ENCODE measurements around the gene EBF4. TPM values are rescaled to one million over a fixed set of nuclear protein-coding genes. Genes with fewer than 3 reads are reported as not detected.

EBF4 gene
- total RNA-seq, 1 donor from 2014 or later: 2.5 TPM

DNA sequence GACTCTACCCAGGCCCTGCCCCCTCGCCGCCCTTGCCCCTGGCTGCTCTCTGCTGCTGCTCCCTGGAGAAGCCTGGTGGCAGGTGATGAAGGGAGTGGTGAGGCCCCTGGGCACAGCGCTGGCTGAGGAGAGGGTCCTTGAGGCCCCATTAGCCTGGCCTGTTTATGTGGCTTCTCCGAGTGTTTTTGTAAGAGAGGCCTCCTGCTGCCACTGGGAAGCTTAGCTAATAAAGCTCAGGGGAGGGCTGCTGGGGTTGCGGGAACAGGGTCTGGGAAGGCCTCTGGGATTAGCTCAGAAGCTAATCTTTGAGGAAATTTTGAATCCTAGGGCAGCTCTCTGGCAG, 15.5 kb downstream of the EBF4 start:
- TF ChIP-seq, protein P1, sequence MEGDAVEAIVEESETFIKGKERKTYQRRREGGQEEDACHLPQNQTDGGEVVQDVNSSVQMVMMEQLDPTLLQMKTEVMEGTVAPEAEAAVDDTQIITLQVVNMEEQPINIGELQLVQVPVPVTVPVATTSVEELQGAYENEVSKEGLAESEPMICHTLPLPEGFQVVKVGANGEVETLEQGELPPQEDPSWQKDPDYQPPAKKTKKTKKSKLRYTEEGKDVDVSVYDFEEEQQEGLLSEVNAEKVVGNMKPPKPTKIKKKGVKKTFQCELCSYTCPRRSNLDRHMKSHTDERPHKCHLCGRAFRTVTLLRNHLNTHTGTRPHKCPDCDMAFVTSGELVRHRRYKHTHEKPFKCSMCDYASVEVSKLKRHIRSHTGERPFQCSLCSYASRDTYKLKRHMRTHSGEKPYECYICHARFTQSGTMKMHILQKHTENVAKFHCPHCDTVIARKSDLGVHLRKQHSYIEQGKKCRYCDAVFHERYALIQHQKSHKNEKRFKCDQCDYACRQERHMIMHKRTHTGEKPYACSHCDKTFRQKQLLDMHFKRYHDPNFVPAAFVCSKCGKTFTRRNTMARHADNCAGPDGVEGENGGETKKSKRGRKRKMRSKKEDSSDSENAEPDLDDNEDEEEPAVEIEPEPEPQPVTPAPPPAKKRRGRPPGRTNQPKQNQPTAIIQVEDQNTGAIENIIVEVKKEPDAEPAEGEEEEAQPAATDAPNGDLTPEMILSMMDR (conservative IDR thresholded peaks at IDR 0.05; ENCODE audit: low read depth, low read length): no peak
- DNase-seq (ENCODE audit: low read depth): no peak
- no peak overlapping the region for H3K4me3 ChIP-seq (ENCODE audit: low read depth, low read length)

DNA sequence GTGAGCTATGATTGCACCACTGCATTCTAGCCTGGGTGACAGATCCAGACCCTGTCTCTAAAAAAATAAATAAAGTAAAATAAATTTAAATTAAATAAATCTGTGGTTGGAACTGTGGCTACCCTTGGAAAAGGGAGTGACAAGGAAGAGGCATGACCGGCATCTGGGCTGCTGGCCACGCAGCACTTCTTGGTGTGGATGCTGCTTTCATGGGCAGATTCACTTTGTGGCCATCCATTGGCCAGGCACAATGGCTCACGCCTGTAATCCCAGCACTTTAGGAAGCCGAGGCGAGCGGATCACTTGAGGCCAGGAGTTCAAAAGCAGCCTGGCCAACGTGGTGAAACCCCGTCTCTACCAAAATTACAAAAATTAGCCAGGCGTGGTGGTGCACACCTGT, 16.1 kb downstream of the EBF4 start:
- no peak for DNase-seq (ENCODE audit: low read depth)
- TF ChIP-seq, protein P1 (conservative IDR thresholded peaks at IDR 0.05; ENCODE audit: low read depth, low read length): no peak
- no peak overlapping the region for H3K4me3 ChIP-seq (ENCODE audit: low read depth, low read length)

DNA sequence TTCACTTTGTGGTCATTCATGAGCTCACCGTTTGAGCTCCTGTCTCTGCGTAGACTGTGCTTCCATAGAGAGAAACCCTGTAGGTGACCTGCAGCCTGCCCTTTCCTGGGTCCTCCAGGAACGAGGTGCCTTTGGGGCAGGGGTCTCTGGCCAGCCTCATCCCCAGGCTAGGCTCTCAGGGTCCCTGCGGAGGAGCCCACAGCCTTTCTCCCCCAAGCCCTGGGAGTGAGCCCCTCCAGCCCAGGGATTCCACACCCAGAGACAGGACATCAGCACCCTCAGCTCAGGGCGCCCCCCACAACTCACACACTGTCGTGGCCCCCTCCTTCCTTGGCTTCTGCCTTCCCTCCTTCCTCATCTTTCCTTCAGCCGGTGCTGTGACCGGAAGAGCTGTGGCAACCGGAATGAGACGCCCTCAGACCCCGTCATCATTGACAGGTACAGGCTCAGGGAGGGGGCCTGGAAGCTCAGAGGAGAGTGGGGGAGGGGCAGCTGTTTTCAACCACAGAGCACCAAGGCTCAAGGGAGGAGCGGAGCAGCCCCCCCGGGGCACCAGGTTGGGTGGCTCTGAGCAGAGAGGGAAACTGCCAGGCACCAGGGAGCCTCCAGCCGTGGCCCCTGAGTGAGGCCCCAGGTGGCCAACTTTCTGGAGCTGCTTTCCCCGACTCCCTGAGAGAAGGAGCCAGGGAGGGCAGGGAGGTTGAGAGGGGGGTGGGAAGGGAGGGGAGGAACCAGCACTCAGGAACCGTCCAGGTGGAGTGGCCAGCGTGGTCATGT, 16.8 kb downstream of the EBF4 start:
- no peak for DNase-seq (ENCODE audit: low read depth)
- H3K4me3 ChIP-seq (ENCODE audit: low read depth, low read length): no peak overlapping the region
- TF ChIP-seq, protein P1 (conservative IDR thresholded peaks at IDR 0.05; ENCODE audit: low read depth, low read length): no peak

DNA sequence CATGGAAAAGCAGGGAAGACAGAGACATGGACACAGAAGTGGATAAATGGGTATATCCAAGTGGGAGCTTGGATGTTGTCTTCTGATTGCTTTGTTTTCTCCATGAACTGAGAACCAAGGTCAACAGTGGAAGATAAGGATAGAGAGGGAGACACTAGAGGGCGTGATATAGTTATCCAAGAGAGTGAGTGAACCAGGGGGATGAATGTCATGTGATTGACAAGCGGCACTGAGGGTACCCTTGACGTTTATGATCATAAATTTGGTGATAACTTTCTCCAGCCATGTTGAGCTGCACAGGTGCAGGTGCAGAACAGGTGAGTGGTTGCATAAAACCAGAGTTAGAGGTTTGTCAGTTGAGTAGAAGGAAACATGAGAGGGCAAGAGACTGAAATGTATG, 20.7 kb downstream of the EBF4 start:
- no peak overlapping the region for H3K4me3 ChIP-seq (ENCODE audit: low read depth, low read length)
- DNase-seq (ENCODE audit: low read depth): no peak
- TF ChIP-seq, protein P1 (conservative IDR thresholded peaks at IDR 0.05; ENCODE audit: low read depth, low read length): peak; percentile 49

DNA sequence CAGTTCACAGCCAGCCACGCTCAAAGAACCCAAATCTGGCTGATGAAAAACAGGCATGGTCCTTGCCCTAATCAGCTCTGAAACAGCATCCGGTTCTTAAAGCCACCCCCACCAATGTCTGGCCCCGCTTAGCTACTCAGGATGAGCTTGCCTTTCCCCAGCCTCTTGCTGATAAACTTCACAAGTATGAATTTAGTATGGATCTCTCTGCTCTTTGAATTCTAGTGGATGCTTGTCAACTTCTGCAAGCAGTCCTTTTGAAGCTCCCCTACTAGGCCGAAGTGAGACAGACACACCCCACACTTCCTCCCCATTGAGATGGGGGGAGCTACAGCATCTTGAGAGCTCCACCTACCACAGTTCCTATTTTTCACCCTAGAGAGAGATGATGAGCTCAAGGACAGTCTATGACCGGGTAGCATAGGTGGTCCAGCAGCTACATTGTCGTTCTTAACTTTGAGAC, 36.7 kb downstream of the EBF4 start:
- H3K4me3 ChIP-seq (ENCODE audit: low read depth, low read length): no peak overlapping the region
- no peak for DNase-seq (ENCODE audit: low read depth)

DNA sequence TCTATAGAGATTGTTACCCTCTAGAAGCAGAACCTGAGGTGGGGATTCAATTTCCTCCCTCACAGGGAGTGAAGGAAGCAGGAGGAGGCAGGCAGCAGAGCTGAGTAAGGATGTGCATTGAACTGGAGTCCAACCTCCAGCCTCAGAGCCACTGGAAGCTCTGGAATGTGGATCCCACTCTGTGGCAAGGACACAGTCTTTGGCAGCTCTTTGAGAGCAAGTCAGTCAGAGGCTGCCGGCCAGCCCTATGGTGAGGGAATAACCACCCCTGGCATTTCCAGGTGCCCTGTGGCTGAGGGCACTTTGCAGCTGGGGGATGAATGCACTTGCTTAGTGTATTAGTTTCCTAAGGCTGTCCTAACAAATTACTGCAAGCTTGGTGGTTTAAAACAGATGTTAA, 37.2 kb downstream of the EBF4 start:
- TF ChIP-seq, protein P1 (conservative IDR thresholded peaks at IDR 0.05; ENCODE audit: low read depth, low read length): no peak
- no peak for DNase-seq (ENCODE audit: low read depth)
- no peak overlapping the region for H3K4me3 ChIP-seq (ENCODE audit: low read depth, low read length)

More for the DNA sequence above, 36.7 kb downstream of the EBF4 start:
- TF ChIP-seq, protein P1 (conservative IDR thresholded peaks at IDR 0.05; ENCODE audit: low read depth, low read length): no peak

DNA sequence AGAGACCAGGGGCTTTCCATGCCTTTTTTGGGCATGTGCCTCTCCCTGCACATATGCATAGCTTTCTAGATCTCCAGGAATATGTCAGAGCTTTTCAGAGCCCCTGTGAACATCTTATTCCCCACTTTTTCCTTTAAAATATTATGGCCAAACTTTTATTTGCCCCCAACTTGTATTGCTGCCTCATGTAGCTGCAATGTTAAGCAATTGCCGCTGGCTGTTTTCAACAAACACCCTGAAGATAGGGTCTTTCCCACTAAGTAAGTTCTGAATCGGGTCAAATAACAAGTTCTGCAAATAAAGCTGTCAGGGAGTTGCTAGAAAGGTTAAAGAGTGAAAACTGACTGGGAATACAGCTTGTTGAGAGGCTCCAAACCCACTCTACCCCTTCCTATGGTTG, 42.3 kb downstream of the EBF4 start:
- DNase-seq (ENCODE audit: low read depth): no peak
- TF ChIP-seq, protein P1 (conservative IDR thresholded peaks at IDR 0.05; ENCODE audit: low read depth, low read length): no peak
- no peak overlapping the region for H3K4me3 ChIP-seq (ENCODE audit: low read depth, low read length)
